ENCODE measurements around the gene DRD2. TPM values are rescaled to one million over a fixed set of nuclear protein-coding genes. Genes with fewer than 3 reads are reported as not detected.

DRD2 gene
- total RNA-seq, 1 donor from 2014 or later: 289 TPM

DNA sequence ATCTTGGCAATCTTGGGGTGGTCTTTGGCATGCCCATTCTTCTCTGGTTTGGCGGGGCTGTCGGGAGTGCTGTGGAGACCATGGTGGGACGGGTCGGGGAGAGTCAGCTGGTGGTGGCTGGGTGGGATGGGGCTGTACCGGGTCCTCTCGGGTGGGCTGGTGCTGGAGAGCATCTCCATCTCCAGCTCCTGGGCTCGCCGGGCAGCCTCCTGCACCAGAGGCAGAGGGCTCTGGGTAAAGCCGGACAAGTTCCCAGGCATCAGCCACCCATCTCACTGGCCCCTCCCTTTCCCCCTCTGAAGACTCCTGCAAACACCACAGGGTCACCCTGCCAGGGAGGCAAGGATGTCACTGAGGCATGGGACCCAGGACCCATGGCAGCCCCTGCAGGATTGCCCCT is 62.5 kb downstream of the DRD2 start:
- Mint-ChIP-seq H3K9me3 (ENCODE audit: unreplicated experiment) (peaks cover 10% of the 10 kb centered on the region), H3K27me3 (ENCODE audit: unreplicated experiment) (peaks cover 13% of the 10 kb centered on the region), H3K36me3 (ENCODE audit: unreplicated experiment) (peaks cover 12% of the 10 kb centered on the region), H3K4me1 (ENCODE audit: low read depth, unreplicated experiment) (peaks cover 13% of the 10 kb centered on the region), H3K27ac (ENCODE audit: unreplicated experiment) (no peak overlapping the region), H3K4me3 (ENCODE audit: unreplicated experiment) (no peak overlapping the region)
- TF ChIP-seq, protein P1, sequence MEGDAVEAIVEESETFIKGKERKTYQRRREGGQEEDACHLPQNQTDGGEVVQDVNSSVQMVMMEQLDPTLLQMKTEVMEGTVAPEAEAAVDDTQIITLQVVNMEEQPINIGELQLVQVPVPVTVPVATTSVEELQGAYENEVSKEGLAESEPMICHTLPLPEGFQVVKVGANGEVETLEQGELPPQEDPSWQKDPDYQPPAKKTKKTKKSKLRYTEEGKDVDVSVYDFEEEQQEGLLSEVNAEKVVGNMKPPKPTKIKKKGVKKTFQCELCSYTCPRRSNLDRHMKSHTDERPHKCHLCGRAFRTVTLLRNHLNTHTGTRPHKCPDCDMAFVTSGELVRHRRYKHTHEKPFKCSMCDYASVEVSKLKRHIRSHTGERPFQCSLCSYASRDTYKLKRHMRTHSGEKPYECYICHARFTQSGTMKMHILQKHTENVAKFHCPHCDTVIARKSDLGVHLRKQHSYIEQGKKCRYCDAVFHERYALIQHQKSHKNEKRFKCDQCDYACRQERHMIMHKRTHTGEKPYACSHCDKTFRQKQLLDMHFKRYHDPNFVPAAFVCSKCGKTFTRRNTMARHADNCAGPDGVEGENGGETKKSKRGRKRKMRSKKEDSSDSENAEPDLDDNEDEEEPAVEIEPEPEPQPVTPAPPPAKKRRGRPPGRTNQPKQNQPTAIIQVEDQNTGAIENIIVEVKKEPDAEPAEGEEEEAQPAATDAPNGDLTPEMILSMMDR (IDR thresholded peaks at IDR 0.05; ENCODE audit: partially characterized antibody, unreplicated experiment): no peak
- DNase-seq: no peak

DNA sequence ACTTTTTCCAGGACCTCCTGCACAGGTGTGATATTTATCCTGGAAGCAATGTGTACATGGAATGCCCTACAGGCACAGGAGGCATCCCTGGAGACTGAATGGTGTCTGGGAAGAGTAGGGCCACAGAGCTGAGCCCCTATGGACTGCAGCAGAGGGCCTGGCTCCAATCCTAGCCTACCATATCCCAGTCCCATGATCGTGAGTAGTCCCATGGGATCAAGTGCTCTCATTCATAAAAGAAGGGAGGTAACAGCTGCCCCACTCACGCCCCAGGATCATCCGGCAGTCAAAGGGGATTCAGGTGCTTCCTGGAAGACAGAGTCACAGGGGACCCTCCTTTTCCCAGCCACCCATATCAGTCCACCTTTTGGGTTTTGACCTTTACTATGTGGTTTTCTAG is 63.7 kb downstream of the DRD2 start:
- TF ChIP-seq, protein P1 (IDR thresholded peaks at IDR 0.05; ENCODE audit: partially characterized antibody, unreplicated experiment): no peak
- Mint-ChIP-seq H3K4me3 (ENCODE audit: unreplicated experiment) (no peak overlapping the region), H3K4me1 (ENCODE audit: low read depth, unreplicated experiment) (peaks cover 15% of the 10 kb centered on the region), H3K9me3 (ENCODE audit: unreplicated experiment) (peaks cover 16% of the 10 kb centered on the region), H3K36me3 (ENCODE audit: unreplicated experiment) (peaks cover 12% of the 10 kb centered on the region), H3K27me3 (ENCODE audit: unreplicated experiment) (peaks cover 14% of the 10 kb centered on the region), H3K27ac (ENCODE audit: unreplicated experiment) (no peak overlapping the region)
- no peak for DNase-seq

DNA sequence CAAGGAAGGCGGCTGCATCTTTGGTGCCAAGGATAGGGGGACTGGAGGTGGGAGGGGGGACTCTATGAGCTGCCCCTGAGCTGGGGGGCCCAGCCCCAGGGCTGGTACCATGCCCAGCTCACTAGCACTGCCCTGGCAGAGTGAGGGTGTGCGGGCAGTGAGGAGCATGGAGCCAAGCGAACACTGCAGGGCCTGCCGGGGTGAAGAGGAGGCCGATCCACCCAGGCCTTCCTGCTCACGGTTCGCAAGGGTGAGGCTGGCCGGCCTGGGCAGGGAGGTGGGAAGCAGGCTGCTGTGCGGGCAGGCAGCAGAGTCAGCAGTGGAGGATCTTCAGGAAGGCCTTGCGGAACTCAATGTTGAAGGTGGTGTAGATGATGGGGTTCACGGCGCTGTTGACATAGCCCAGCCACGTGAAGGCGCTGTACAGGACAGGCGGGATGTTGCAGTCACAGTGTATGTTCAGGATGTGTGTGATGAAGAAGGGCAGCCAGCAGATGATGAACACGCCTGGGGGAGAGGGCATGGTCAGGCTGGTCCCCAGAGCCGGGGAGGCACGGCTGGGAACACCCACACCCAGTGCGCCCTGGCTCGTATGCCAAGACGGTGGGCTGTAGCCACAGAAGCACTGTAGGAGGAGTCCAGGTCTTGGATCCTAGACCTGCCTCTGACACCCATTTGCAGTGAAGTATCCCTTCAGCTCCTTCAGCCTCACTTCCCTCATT is 64.6 kb downstream of the DRD2 start:
- peak overlapping the region; percentile 38 for H3K27ac Mint-ChIP-seq (ENCODE audit: unreplicated experiment)
- no peak overlapping the region for H3K4me3 Mint-ChIP-seq (ENCODE audit: unreplicated experiment)
- peaks cover 17% of the 10 kb centered on the region for H3K9me3 Mint-ChIP-seq (ENCODE audit: unreplicated experiment)
- TF ChIP-seq, protein P1 (IDR thresholded peaks at IDR 0.05; ENCODE audit: partially characterized antibody, unreplicated experiment): no peak
- peaks cover 16% of the 10 kb centered on the region for H3K27me3 Mint-ChIP-seq (ENCODE audit: unreplicated experiment)
- peaks cover 12% of the 10 kb centered on the region for H3K36me3 Mint-ChIP-seq (ENCODE audit: unreplicated experiment)
- DNase-seq: no peak
- H3K4me1 Mint-ChIP-seq (ENCODE audit: low read depth, unreplicated experiment): peaks cover 18% of the 10 kb centered on the region

DNA sequence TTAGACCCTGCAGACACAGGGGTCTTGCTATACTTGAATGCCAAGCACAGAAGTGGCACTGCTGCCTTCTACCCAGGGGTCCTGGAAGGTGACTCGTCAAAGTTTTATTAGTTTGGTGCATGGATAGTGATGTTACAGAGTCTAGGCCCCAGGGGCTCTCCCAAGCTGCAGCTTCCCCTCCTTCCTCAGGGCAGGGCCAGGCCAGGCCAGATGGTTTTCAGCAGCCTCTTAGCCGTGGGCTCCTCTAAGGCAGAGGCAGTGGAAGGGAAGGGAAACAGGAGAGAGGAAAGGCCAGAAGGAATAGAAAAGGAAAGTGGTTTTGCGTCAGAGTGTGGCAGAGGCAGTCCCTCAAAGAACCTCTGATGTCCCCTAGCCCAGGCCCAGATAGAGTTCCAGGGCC is 65.7 kb downstream of the DRD2 start:
- Mint-ChIP-seq H3K27ac (ENCODE audit: unreplicated experiment) (no peak overlapping the region), H3K9me3 (ENCODE audit: unreplicated experiment) (peaks cover 21% of the 10 kb centered on the region), H3K36me3 (ENCODE audit: unreplicated experiment) (peaks cover 4% of the 10 kb centered on the region), H3K4me1 (ENCODE audit: low read depth, unreplicated experiment) (peaks cover 19% of the 10 kb centered on the region), H3K27me3 (ENCODE audit: unreplicated experiment) (peaks cover 22% of the 10 kb centered on the region), H3K4me3 (ENCODE audit: unreplicated experiment) (no peak overlapping the region)
- no peak for DNase-seq
- TF ChIP-seq, protein P1 (IDR thresholded peaks at IDR 0.05; ENCODE audit: partially characterized antibody, unreplicated experiment): no peak

DNA sequence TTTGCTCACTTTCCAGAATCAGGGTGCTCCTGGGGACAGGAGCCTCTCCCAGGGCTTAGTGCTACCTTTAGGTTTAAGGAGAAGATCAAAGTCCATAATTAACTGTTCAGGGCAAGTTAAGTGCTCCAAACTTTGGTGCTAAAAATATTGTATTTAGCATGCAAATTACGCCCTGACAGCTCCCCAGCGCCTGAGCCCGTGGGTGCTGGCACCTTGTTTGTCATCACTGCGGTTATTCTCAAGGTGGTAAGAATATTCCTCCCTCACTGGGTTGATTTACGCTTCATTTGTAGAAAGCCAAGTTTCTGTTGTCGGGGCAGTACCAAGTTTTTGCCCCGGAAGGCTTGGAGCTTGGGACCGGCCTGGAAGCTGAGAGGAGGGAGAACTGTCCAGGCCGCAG is 66.3 kb downstream of the DRD2 start:
- H3K9me3 Mint-ChIP-seq (ENCODE audit: unreplicated experiment): peaks cover 25% of the 10 kb centered on the region
- H3K4me1 Mint-ChIP-seq (ENCODE audit: low read depth, unreplicated experiment): peaks cover 19% of the 10 kb centered on the region
- peaks cover 4% of the 10 kb centered on the region for H3K36me3 Mint-ChIP-seq (ENCODE audit: unreplicated experiment)
- H3K27ac Mint-ChIP-seq (ENCODE audit: unreplicated experiment): no peak overlapping the region
- DNase-seq: no peak
- H3K4me3 Mint-ChIP-seq (ENCODE audit: unreplicated experiment): no peak overlapping the region
- H3K27me3 Mint-ChIP-seq (ENCODE audit: unreplicated experiment): peaks cover 27% of the 10 kb centered on the region
- TF ChIP-seq, protein P1 (IDR thresholded peaks at IDR 0.05; ENCODE audit: partially characterized antibody, unreplicated experiment): no peak

Measured in glutamatergic neuron (in vitro differentiated cells).